ENCODE results near the gene ACP5. TPM values are rescaled to one million over a fixed set of nuclear protein-coding genes. Genes with fewer than 3 reads are reported as not detected.

Gene ACP5
- total and polyA plus RNA-seq, 12 donors: 1.4 to 152 (median 10.3) TPM

DNA sequence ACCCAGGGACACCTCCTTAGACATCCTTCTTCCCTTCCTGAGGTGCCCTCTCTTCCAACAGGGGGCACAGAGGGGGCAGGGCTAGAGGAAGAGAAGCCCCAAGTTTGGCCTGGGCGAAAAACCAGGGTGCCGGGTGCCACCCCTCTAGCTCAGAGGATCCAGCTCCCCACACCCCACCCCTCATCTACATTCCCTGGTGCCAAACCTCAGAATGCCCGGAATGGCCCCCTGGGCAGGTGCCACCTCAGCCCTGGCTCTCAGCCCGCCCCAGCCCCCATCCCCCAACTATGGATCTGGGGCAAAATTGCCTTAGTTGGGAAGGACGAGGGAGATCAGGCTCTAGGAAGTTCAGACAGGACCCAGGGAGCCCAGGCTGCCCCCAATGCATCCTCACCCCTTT, 36.8 kb downstream of the ACP5 start:
- H3K27ac ChIP-seq: no peak overlapping the region
- H3K36me3 ChIP-seq (replicated peaks in 1 of 2): no peaks in the 10 kb centered on the region
- peaks cover 3% of the 10 kb centered on the region in 2 donors for H3K4me1 ChIP-seq (replicated peaks in 1 of 2)
- no peak for DNase-seq
- intact Hi-C loops (cut with DNase I): no loop called here
- H3K4me3 ChIP-seq: no peak overlapping the region
- WGBS, 4 donors: 57 to 93% (median 76%) methylated on average over 1 to 5 of the region's 5 CpGs
- TF ChIP-seq CTCF (IDR thresholded peaks at IDR 0.05): no peak
- TF ChIP-seq POLR2A (IDR thresholded peaks at IDR 0.05): no peak
- no peaks in the 10 kb centered on the region for H3K9me3 ChIP-seq (replicated peaks in 1 of 3)
- H3K27me3 ChIP-seq: peaks cover 4% of the 10 kb centered on the region

- TF ChIP-seq POLR2A (IDR thresholded peaks at IDR 0.05) (no peak), CTCF (IDR thresholded peaks at IDR 0.05) (no peak)
- peak overlapping the region in 1 of 4 donors; percentile 19 for H3K4me3 ChIP-seq
- WGBS, 4 donors: 13 to 62% (median 26%) methylated on average over 7 to 36 of the region's 36 CpGs
- no peak for DNase-seq
- H3K36me3 ChIP-seq (replicated peaks in 1 of 2): no peaks in the 10 kb centered on the region
- no peaks in the 10 kb centered on the region for H3K9me3 ChIP-seq (replicated peaks in 1 of 3)
- H3K4me1 ChIP-seq (replicated peaks in 1 of 2): peaks cover 6% of the 10 kb centered on the region in 2 donors
- H3K27me3 ChIP-seq: peaks cover 4% of the 10 kb centered on the region
- intact Hi-C loops (cut with DNase I): loop anchor here in 1 of 2 donors (5.0 kb wide), 1 partner anchor 48 kb away; no protein-coding TSS in a partner anchor
- H3K27ac ChIP-seq: peak overlapping the region in 1 of 5 donors; percentile 38
Measured at GRCh38 chr19:11539495-11540365, 37.7 kb downstream of the ACP5 start.

GRCh38 chr19:11538232-11539036, 39.0 kb downstream of the ACP5 start, which contains the start of gene CNN1:
TSS of gene CNN1 (plus strand) at chr19:11538851. CDS start at chr19:11538928, 77 bp downstream.
- H3K27me3 ChIP-seq: peaks cover 4% of the 10 kb centered on the region
- H3K36me3 ChIP-seq (replicated peaks in 1 of 2): no peaks in the 10 kb centered on the region
- peak within 1 kb of the TSS in 1 of 4 donors; percentile 19 for H3K4me3 ChIP-seq
- WGBS, 4 donors: 26 to 32% (median 30%) methylated on average over 15 to 21 of the region's 21 CpGs
- intact Hi-C loops (cut with DNase I): loop anchor here in 1 of 2 donors (5.0 kb wide), 1 partner anchor 49 kb away; no protein-coding TSS in a partner anchor
- peak in 3 of 7 donors; percentile 33 to 77 (median 42) for DNase-seq
- peak within 1 kb of the TSS in 2 of 5 donors; percentile 63 to 70 for H3K27ac ChIP-seq
- peaks cover 6% of the 10 kb centered on the region in 2 donors for H3K4me1 ChIP-seq (replicated peaks in 1 of 2)
- H3K9me3 ChIP-seq (replicated peaks in 1 of 3): no peaks in the 10 kb centered on the region
- no peak for TF ChIP-seq CTCF (IDR thresholded peaks at IDR 0.05)
- peak in 1 of 2 donors; percentile 16 for TF ChIP-seq POLR2A (IDR thresholded peaks at IDR 0.05)

Measured in adrenal gland (tissue), 12 donors.